Measurements from ENCODE around the gene PPP1R3F.
"Not testable (repeated sequence)": the region's sequence is repeated elsewhere in the genome, so short reads cannot be mapped to it uniquely, and the experiment has no call there.

PPP1R3F gene

DNA sequence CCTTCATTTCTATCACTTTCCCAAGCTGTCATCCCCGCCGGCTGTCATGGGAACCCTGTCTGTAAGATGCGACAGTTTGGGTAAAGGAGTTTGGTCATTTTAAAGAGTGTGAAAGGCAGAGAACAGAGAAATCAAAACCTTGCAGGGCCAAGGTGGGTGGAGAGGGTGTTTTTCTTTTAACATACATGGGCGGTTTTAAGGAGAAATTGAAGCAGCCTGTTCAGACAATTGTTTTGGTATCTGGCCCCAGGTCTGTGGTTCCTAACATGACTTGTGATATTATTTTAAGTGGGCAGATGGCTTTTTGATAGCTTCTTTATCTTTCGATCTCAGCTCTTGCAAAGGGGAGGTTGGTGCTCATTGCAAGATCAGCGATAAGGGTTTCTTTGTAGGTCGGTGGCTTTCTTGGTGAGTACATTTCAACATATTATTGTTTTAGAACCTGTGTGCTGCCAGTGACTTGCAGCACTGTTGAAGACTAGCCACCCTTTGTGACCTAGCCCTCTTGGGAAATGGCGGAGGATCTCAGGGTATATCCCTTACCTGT lies 3.7 kb downstream of the PPP1R3F start:
- no peak for DNase-seq (ENCODE audit: low spot score)

- DNase-seq (ENCODE audit: low spot score), result no peak
These were observed 6.6 kb downstream of the PPP1R3F start for GRCh38 chrX:49276207-49276606.

- no peak for DNase-seq (ENCODE audit: low spot score)
These were observed 7.3 kb downstream of the PPP1R3F start for GRCh38 chrX:49276671-49277534.

- DNase-seq (ENCODE audit: low spot score), result no peak
These were observed 7.9 kb downstream of the PPP1R3F start for GRCh38 chrX:49277535-49277830.

GRCh38 chrX:49278081-49278480 lies 8.5 kb downstream of the PPP1R3F start:
- no peak for DNase-seq (ENCODE audit: low spot score)

- DNase-seq (ENCODE audit: low spot score), result no peak
These were observed 13.0 kb downstream of the PPP1R3F start for GRCh38 chrX:49282647-49283011.

DNA sequence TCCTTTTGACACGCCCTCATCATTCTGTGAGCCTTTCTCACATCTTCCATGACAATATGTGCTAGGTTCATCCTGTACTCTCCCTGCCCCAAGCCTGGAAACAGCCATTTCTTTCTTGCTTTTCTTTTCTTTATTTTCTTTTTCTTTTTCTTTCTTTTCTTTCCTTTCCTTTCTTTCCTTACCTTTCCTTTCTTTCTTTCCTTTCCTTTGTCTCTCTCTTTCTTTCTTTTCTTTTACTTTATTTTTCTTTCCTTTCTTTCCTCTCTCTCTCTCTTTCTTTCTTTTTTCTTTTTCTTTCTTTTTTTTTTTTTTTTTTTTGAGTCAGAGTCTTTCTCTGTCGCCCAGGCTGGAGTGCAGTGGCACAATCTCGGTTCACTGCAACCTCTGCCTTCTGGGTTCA lies 14.6 kb downstream of the PPP1R3F start:
- no peak for DNase-seq (ENCODE audit: low spot score)

DNA sequence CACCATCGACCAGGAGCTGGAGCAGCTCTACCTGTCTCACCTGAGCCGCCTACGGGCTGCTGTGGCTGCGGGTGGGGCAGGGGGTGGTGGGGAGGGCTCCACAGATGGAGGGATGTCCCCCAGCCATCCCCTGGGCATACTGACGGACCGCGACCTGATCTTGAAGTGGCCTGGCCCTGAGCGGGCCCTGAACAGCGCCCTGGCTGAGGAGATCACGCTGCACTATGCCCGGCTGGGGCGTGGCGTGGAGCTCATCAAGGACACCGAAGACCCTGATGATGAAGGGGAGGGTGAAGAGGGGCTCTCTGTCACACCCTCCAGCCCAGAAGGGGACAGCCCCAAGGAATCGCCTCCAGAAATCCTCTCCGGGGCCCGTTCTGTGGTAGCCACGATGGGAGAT lies 16.5 kb downstream of the PPP1R3F start:
- DNase-seq (ENCODE audit: low spot score), result no peak

DNA sequence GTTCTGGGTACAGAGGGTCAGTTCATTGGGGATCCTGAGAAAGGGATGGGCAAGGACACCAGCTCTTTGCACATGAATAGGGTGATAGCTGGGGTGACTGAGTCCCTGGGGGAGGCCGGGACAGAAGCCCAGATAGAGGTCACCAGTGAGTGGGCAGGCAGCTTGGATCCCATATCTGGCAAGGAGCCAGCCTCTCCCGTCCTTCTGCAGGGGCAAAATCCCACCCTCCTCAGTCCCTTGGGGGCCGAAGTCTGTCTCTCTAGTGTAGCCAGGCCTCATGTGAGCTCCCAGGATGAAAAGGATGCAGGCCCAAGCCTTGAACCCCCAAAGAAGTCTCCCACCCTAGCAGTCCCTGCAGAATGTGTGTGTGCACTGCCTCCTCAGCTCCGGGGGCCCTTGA lies 17.0 kb downstream of the PPP1R3F start:
- DNase-seq (ENCODE audit: low spot score), result no peak

GRCh38 chrX:49287665-49288064 lies 18.1 kb downstream of the PPP1R3F start:
- DNase-seq (ENCODE audit: low spot score), result no peak

GRCh38 chrX:49290215-49290614 lies 20.6 kb downstream of the PPP1R3F start:
- DNase-seq (ENCODE audit: low spot score), result no peak

GRCh38 chrX:49291615-49292337 lies 22.2 kb downstream of the PPP1R3F start:
- DNase-seq (ENCODE audit: low spot score), result peak; percentile 55

DNA sequence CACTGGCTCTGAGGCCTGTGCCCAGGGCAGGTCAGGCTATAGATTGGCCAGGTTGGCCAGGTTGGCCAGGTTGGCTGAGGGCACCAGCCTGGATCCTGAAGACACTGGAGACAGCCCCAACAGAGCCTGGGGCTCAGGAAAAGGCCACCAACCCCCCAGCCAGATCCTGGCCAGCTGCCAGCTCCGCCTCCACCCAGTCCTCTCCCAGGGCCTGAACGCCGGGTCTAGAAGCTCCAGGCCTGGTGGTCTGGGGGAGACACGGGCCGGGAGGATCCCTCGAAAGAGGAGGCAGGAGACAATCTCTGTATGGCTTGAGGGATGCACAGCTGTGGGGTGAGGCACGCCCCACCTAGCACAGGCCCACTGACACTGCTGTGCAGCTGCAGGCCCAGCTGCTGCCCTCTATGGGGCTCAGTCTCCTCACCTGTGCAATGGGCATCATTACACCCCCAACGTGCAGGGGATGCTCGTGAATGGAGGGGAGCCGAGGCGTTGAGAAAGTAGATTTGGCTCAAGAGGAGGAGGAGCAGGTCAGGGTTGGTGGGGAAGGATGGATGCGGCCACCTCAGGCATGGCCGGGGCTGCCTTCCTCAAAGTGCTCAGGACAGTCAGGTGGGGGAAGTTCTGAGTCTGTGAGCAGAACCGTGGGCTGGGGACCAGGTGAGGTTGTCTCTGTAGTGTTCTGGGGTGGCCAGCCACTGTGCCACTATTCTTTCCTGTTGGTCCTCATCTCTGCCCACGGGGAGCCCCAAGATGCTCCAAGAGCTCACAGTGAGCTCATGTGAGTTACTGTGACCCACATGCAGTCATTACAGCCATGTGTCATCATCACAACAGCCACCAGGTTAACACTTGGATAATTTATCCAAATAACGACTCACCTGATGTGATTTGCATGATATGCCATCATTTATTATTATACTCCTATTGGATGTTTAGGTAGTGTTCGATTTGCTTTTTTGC lies 23.1 kb downstream of the PPP1R3F start:
- DNase-seq (ENCODE audit: low spot score), result no peak

- DNase-seq (ENCODE audit: low spot score), result not testable (repeated sequence)
These were observed 29.7 kb downstream of the PPP1R3F start for GRCh38 chrX:49299293-49299692.

DNA sequence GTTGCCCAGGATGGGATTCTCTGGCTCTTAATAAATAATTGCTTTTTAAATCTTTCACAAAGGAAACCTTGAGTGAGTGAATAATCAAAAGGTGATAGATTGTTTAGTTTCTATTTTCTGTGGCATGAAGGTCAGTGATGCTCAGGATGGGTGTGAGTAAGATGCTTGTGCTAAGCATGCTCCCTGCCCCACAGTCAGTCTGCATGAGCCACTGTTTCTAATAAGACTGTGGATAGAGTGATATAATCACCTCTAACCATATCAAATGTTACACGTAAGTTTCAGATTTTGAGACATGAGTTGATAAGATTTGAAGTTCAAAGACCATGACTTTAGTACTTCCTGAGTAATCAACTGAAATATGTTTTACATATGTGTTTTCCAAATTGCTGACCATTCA lies 31.1 kb downstream of the PPP1R3F start:
- DNase-seq (ENCODE audit: low spot score), result no peak

GRCh38 chrX:49303346-49303745 lies 33.8 kb downstream of the PPP1R3F start, which contains the start of gene GAGE10:
Gene GAGE10 (plus strand): TSS chrX:49303646. CDS start chrX:49304860, 1,214 bp downstream.
- DNase-seq (ENCODE audit: low spot score), result no peak

GRCh38 chrX:49307775-49308174 lies 38.2 kb downstream of the PPP1R3F start:
- DNase-seq (ENCODE audit: low spot score), result not testable (repeated sequence)

- DNase-seq (ENCODE audit: low spot score), result no peak
These were observed 39.1 kb downstream of the PPP1R3F start for GRCh38 chrX:49308604-49309269.

DNA sequence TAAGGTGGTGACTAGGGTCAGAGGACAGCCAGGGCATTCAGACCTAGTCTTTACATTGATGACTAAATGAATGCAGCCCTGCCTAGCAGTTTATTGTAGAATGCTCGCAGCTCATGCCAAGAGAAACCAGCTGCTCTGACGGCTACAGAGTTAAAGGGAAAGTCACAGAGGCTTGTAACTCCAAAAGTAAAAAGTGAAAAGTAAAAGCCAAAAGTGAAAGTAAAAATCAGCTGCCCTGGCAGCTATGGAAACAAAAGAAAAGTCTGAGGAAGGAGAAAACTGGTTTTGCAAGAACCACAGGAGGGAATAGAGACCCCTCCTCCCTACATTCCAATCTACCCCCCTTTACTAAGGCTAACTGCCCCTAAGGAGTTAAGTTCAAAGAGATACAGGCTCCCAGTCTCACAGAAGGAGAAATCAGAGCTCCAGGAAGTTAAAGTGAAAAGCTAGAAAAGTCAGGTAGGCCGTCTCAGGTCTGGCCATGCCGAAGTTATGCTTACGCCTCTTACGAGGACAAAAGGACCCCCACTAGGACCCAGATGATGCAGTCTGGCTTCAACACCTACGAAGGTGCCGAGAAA lies 39.9 kb downstream of the PPP1R3F start:
- no peak for DNase-seq (ENCODE audit: low spot score)

DNA sequence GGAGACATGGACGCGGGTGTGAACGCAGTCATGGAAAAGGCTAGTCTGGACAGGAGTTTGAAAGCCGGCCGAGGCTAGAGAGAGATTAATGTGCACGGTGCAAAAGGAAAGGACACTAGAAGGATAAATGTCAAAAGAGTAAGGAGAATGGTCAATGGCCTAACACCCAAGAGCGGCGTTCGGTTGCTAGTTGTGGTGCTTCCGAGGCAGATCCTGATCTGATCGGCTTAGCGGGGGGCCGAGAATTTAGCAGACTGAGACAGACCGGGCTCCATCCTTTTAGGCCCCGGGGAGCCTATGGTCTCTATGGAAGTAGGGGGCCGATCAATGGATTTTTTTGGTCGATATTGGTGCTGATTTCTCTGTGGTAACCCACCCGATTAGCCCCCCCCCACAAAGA lies 40.8 kb downstream of the PPP1R3F start:
- no peak for DNase-seq (ENCODE audit: low spot score)

DNA sequence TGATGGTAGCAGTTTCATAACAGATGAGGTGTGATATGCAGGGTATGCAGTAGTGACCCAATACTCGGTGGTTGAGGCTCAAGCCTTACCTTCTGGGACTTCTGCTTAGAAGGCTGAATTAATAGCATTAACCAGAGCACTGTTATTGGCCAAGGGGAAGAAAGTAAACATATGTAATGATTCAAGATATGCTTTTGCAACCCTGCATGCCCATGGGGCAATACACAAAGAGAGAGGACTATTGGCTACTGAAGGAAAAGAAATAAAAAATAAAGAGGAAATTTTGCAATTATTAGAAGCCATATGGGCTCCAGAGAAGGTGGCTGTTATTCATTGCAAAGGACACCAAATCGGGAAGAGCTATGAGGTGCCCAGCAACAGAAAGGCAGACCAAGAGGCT lies 42.6 kb downstream of the PPP1R3F start:
- no peak for DNase-seq (ENCODE audit: low spot score)

Data from hematopoietic multipotent progenitor cell treated with erythropoietin and hydrocortisone succinate and interleukin-3 and kit ligand, for 17 days (in vitro differentiated cells).